DMS79 (cell line): Measurements from ENCODE around the gene TSPAN32.
A peak's percentile ranks its signal among the peaks of the same experiment; 100 is the strongest.

Source experiments
- DNase-seq: peaks from one replicate; lab custom pipeline; 2025; lab: John Stamatoyannopoulos, UW

Gene TSPAN32

GRCh38 chr11:2301631-2302305 is at the start of gene TSPAN32, which contains the start of gene C11orf21:
TSPAN32 (plus strand) TSS chr11:2302013; CDS start chr11:2302150, 137 bp downstream.
C11orf21 (minus strand) TSS chr11:2301918; CDS start chr11:2301808, 110 bp downstream.
- no peak for DNase-seq

- DNase-seq: no peak
Measured at GRCh38 chr11:2252018-2252417, 49.8 kb upstream of the TSPAN32 start.

GRCh38 chr11:2256293-2256913 is 45.4 kb upstream of the TSPAN32 start:
- DNase-seq: no peak

DNA sequence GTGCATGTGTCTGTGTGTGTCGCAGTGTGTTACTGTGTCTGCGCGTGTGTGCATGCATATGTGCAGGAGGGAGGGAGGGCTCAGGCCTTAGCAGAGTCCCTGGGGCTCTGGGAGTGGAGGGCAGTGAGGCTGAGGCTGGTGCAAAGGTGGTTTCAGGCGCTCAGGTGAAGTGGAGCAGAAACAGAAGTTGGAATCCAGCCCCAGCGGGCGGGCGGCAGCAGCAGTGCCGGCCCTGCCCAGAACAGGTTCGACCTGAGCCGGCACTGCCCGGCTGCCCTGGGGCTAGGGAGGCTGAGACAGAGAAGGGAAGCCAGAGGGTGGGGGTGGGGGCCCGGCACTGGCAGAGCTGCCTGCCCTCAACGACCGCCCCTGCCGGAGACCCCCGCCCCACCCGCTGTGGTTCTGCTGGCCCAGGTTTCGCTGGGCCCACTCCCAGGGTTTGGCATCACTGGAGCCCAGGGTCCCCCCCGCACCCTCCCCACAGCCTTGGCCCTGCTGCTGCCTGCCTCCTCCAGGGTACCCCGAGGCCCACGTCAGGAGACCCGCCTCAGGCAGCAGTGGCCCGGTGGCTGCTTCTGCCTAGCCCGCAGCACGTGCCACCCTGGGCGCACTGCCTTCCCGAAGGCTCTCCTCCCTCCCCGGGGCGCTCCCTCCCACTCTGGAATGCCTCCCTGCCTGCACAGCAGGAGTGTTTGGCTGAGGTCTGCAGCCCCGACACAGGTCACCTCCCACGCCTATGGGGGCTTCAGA is 44.7 kb upstream of the TSPAN32 start:
- peak; percentile 59 for DNase-seq

DNA sequence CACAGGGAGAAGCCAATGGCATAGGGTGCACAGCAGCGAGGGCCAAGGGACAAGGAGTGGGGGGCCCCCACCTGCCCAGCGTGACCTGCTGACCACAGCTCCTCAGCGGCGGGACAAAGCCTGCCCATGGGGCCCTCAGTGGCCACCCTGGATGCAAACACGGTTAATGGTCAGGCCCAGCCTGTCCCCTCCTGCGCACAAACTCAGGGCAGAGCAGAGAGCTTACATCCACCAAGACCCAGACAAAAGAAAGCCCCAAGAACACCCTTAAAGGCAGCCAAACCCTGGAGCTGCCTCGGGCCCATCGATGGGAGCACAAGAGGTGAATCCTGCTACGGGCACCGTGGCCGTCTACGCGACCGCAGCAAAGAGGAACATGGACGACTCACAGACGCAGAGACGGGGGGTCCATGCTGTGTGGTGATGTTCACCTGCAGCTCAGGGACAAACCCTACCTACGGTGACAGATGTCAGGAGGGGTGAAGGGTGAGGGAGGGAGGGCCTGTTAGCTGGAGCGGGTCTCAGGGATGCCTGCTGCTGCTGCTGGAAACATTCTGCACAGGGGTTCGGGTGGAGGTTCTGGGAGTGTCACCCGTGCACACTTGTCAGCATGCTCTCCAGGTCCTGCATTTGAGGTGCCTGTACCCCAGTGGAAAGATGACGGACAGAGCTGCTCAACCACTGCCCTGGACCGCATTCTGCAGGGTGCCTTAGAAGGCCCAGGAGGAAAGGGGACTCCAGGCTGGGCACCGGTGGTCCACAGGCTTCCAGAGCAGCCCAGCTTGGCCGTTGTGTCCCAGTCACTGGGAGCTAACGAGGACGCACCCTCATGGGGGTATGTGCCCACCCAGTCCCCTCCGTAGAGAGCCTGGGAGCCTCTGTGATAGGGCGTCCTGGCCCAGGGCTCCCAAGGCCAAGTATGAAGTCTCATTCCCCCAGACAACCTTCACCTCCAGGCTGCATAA is 43.0 kb upstream of the TSPAN32 start:
- no peak for DNase-seq

GRCh38 chr11:2259466-2259830 is 42.4 kb upstream of the TSPAN32 start:
- no peak for DNase-seq

DNA sequence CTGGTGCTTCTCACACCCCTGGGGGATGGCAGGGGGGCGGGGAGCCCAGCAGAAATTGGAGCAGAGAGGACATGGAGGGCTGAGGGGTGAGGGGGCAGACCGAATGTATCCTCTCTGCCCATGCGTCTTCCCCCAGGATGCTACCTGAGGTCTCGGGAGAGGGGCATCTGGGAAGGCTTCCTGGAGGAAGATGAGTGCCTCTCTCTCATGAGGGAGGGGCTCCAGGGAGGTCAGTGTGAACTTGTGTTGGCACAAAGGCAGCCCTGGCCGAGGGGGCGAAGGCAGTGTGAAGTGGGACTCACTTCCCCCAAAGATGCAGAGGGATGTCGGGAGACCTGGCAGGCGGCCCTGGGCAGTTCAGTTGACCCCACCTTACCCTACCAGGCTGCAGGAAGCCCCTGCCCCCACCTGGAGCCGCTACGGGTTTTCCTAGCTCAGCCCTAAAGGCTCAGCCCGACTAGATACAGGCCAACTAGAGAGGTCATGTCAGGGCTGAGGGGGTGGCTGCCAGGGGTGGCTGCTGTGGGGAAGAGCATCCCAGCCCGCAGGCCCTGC is 41.8 kb upstream of the TSPAN32 start:
- DNase-seq: no peak

DNA sequence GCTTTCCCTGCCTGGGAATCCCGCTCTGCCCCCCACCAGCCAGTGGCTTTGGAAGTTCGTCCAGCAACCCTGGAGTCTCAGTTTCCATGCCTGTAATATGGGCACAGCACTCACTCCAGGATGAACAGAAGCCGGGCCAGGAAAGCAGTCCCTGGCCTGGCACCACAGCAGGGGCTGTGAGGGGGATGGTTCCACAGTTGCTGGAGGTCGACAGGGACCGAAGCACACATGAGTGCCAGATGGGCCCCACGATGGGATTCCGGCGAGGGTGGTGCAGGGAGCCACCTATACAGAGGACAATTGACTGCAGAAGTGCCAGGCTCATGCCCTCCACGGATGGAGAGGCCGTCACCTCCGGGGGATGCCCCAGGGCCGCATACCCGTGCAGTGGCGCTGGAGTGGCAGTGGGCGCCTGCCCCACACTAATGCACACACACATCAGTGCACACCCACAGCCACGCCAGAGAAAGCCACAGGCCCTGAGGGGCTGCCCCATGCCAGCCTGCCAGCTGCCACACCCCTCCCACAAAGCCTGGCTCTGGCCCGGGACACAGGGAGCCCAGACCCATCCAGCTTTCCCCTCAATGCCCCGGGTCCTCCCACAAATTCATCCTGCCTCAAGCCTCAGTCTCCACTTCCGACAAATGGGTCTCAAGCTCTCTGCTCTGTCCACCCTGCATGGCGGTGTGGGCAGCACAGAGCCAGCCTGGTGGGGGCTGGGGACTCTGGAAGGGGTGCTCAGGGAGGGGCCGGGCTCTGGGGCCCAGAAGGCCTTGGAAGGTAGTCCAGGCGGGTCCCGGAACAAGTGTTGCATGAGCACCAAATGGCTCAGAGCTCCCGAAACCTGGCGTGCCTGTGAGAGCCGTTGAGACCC is 41.1 kb upstream of the TSPAN32 start:
- no peak for DNase-seq

- DNase-seq: no peak
Measured at GRCh38 chr11:2261436-2262230, 40.2 kb upstream of the TSPAN32 start.

GRCh38 chr11:2262301-2263070 is 39.3 kb upstream of the TSPAN32 start:
- no peak for DNase-seq

- DNase-seq: no peak
Measured at GRCh38 chr11:2263071-2263565, 38.7 kb upstream of the TSPAN32 start.

DNA sequence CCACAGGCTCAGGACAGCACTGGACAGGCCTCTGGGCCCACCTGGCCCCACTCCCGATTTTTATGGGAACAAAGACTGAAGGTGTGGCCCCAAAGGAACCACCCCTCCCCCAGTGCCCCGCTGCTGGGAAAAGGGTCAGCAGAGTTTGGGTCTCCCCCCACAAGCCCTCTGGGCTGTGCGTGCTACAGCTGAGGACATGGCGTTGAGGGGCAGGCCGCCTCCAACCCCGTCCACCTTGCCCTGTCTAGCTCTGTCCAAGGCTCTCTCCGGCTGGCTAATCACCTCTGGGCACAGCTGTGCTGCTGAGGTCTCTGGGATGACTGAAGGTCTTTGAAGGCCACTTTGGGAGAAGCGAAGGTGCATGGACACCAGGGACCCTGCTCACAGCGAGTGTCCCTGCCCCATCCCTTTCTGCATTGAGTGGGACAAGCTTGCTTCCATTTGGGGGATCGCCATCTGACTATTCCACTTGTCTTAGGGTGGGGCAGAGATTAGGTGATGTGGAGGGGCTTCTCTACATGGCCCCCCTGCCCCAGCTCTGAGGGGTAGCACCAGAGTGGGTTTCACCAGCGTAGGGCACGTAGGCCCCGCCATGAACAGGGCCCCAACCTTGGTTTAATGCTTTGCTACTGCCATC is 38.0 kb upstream of the TSPAN32 start:
- DNase-seq: no peak

- no peak for DNase-seq
Measured at GRCh38 chr11:2264366-2265053, 37.3 kb upstream of the TSPAN32 start.

- no peak for DNase-seq
Measured at GRCh38 chr11:2265396-2265795, 36.4 kb upstream of the TSPAN32 start.

DNA sequence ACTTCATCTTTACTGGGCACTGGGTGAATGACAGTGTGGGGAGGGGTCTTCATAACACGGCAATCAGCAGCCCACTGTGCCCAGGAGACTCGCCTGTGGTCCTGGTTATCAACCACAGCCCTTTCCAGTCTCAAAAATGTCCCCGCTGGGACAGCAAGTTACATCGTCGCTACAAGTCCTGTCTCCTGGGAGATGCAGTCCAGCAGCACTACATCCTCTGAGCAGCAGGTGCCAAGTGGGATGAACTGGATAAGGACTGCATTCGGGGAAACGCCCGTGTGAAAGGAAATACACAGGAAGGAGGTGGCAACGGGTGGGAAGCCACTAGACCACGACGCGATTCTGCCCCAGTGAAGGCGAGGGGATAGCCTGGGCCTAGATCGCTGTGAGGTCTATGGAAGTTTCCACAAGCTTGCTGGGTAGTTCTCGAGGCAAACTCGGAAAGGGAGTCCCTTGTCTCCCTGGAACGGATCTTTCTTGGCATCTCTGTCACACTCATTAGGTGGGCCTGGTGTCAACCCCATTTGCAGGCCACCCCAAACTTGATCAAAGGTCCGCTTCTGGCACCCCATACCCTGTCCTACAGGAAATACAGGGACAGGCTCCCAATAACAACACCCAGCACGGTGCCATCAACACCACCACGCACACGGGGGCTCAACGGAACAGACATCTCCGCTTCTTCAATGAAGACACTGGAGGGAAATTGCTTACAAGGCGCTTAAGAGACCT is 35.8 kb upstream of the TSPAN32 start:
- DNase-seq: no peak

- no peak for DNase-seq
Measured at GRCh38 chr11:2266586-2267305, 35.1 kb upstream of the TSPAN32 start.
